Mammary epithelial cell (primary cell): ENCODE results near the gene ZMYND12.

Source experiments
- CTCF ChIP-seq, 2 donors: IDR thresholded peaks in 1 of 2; conservative IDR thresholded peaks in 1 of 2; 2 replicates each; pipeline ENCODE4 v1.5.1; 2011 to 2012; ENCODE audit warnings: inconsistent platforms in 2 of 2, low read length in 2 of 2, mild to moderate bottlenecking in 2 of 2, control low read depth in 1 of 2, low read depth in 1 of 2; ENCODE audit not compliant: insufficient read depth in 1 of 2; ENCODE audit errors: extremely low read depth in 1 of 2
- EZH2 ChIP-seq: IDR thresholded peaks from 2 replicates; pipeline ENCODE4 v1.6.1; 2012; ENCODE audit warnings: low read length, inconsistent platforms, borderline replicate concordance

- TF ChIP-seq CTCF (conservative IDR thresholded peaks at IDR 0.05 in 1 of 2, IDR thresholded peaks at IDR 0.05 in 1 of 2; ENCODE audit: extremely low read depth in 1 of 2, insufficient read depth in 1 of 2, low read depth in 1 of 2, low read length in 2 of 2) (no peak), EZH2 (no peak)
Observed at GRCh38 chr1:42454403-42454802, 1.4 kb downstream of the ZMYND12 start.
